Activated naive CD4-positive, alpha-beta T cell treated with anti-CD3 and anti-CD28 coated beads, Interleukin-2, amount 50 U/mL, for 72 hours (primary cell): Measurements from ENCODE around the gene INTS11. TPM values are rescaled to one million over a fixed set of nuclear protein-coding genes. Genes with fewer than 3 reads are reported as not detected.

Experiments used
- total RNA-seq, 2 donors: library from RNA; stranded (reverse); gene quantifications; one replicate each; pipeline ENCODE4 v1.2.3, GENCODE V29; 2022

Gene INTS11
- total RNA-seq, 2 donors from 2014 or later = 119 to 142 TPM

Other genes starting within 250 kb of the INTS11 start
- 10 to 100 TPM; 20.7 to 21.2 TPM for gene C1orf159, start 208.6 kb downstream of the INTS11 start, total RNA-seq
- not detected for gene TTLL10, start 150.8 kb downstream of the INTS11 start, total RNA-seq
- 100 to 1,000 TPM in 1 of 2 donors, 10 to 100 TPM in 1; 43.6 to 250 TPM for gene TNFRSF18, start 118.1 kb downstream of the INTS11 start, total RNA-seq
- gene TNFRSF4, start 110.5 kb downstream of the INTS11 start, total RNA-seq = 100 to 1,000 TPM; 166 to 176 TPM
- gene SDF4, start 92.7 kb downstream of the INTS11 start, total RNA-seq = 100 to 1,000 TPM in 1 of 2 donors, 10 to 100 TPM in 1; 68.4 to 144 TPM
- 10 to 100 TPM in 1 of 2 donors, 1 to 10 TPM in 1; 9.0 to 12.5 TPM for gene B3GALT6, start 92.4 kb downstream of the INTS11 start, total RNA-seq
- gene C1QTNF12, start 77.9 kb downstream of the INTS11 start, total RNA-seq = 10 to 100 TPM in 1 of 2 donors, 1 to 10 TPM in 1; 4.0 to 17.7 TPM
- gene UBE2J2, start 50.8 kb downstream of the INTS11 start, total RNA-seq = 10 to 100 TPM; 59.4 to 80.5 TPM
- gene SCNN1D, start 44.2 kb downstream of the INTS11 start, total RNA-seq = 10 to 100 TPM in 1 of 2 donors, 1 to 10 TPM in 1; 3.2 to 11.7 TPM
- gene ACAP3, start 16.7 kb downstream of the INTS11 start, total RNA-seq = 10 to 100 TPM; 38.3 to 52.4 TPM
- gene PUSL1, start 16.1 kb downstream of the INTS11 start, total RNA-seq = 10 to 100 TPM; 15.1 to 39.5 TPM
- 10 to 100 TPM in 1 of 2 donors, 1 to 10 TPM in 1; 9.8 to 12.2 TPM for gene CPTP, start 142 bp upstream of the INTS11 start, total RNA-seq
- gene TAS1R3, start 6.6 kb upstream of the INTS11 start, total RNA-seq = under 1 TPM; 0.32 to 0.43 TPM
- 10 to 100 TPM; 41.9 to 44.8 TPM for gene DVL1, start 24.8 kb upstream of the INTS11 start, total RNA-seq
- gene MXRA8, start 33.9 kb upstream of the INTS11 start, total RNA-seq = under 1 TPM in 1 of 2 donors, not detected in 1; 0.66 TPM
- 100 to 1,000 TPM; 115 to 122 TPM for gene AURKAIP1, start 50.5 kb upstream of the INTS11 start, total RNA-seq
- gene CCNL2, start 74.7 kb upstream of the INTS11 start, total RNA-seq = 100 to 1,000 TPM; 108 to 174 TPM
- gene MRPL20, start 82.6 kb upstream of the INTS11 start, total RNA-seq = 100 to 1,000 TPM in 1 of 2 donors, 10 to 100 TPM in 1; 82.9 to 115 TPM
- under 1 TPM in 1 of 2 donors, not detected in 1; 0.29 TPM for gene ANKRD65, start 96.6 kb upstream of the INTS11 start, total RNA-seq
- gene VWA1, start 111.0 kb upstream of the INTS11 start, total RNA-seq = 1 to 10 TPM in 1 of 2 donors, under 1 TPM in 1; 0.59 to 6.9 TPM
- 1 to 10 TPM; 1.1 to 1.9 TPM for gene ATAD3C, start 125.0 kb upstream of the INTS11 start, total RNA-seq
- 10 to 100 TPM; 30.1 to 33.1 TPM for gene ATAD3B, start 147.1 kb upstream of the INTS11 start, total RNA-seq
- 10 to 100 TPM; 35.7 to 39.7 TPM for gene ATAD3A, start 187.5 kb upstream of the INTS11 start, total RNA-seq
- under 1 TPM; 0.41 to 0.58 TPM for gene TMEM240, start 216.0 kb upstream of the INTS11 start, total RNA-seq